ENCODE data around the gene SNAPIN. TPM values are rescaled to one million over a fixed set of nuclear protein-coding genes. Genes with fewer than 3 reads are reported as not detected.

Gene SNAPIN
- total RNA-seq, 3 donors from 2014 or later, result 22.6 to 33.7 (median 25.4) TPM

- Histone ChIP-seq H3K9me3 (no peaks in the 10 kb centered on the region), H3K4me3 (peak within 1 kb of the TSS; percentile 17), H3K36me3 (ENCODE audit: low read depth) (no peaks in the 10 kb centered on the region), H3K4me1 (ENCODE audit: low read depth) (peaks cover 17% of the 10 kb centered on the region)
- intact Hi-C loops (cut with DNase I, micrococcal nuclease), result no loop called here
- peak; percentile 4 for ATAC-seq
- DNase-seq, result peak in 2 of 3 donors; percentile 56 to 71
- no peak for TF ChIP-seq CTCF (IDR thresholded peaks at IDR 0.05)
Measured at GRCh38 chr1:153627715-153628626, 30.5 kb upstream of the SNAPIN start, which contains the start of gene S100A1. Gene S100A1 (plus strand): TSS chr1:153628434. CDS start chr1:153630522, 2,088 bp downstream.

GRCh38 chr1:153628638-153629342 is 29.7 kb upstream of the SNAPIN start:
- ATAC-seq (no peak), DNase-seq (peak in 2 of 3 donors; percentile 32 to 46)

GRCh38 chr1:153629343-153629665 is 29.2 kb upstream of the SNAPIN start:
- Histone ChIP-seq H3K4me1 (ENCODE audit: low read depth) (peaks cover 23% of the 10 kb centered on the region), H3K4me3 (no peak overlapping the region), H3K9me3 (no peaks in the 10 kb centered on the region), H3K36me3 (ENCODE audit: low read depth) (no peaks in the 10 kb centered on the region)
- TF ChIP-seq CTCF (IDR thresholded peaks at IDR 0.05), result no peak
- peak in 1 of 3 donors; percentile 29 for DNase-seq
- ATAC-seq, result no peak
- intact Hi-C loops (cut with DNase I, micrococcal nuclease), result no loop called here

More at GRCh38 chr1:153628638-153629342, 29.7 kb upstream of the SNAPIN start:
- TF ChIP-seq CTCF (IDR thresholded peaks at IDR 0.05), result no peak
- H3K4me1 ChIP-seq (ENCODE audit: low read depth), result peaks cover 21% of the 10 kb centered on the region
- no peaks in the 10 kb centered on the region for H3K9me3 ChIP-seq
- no peak overlapping the region for H3K4me3 ChIP-seq
- intact Hi-C loops (cut with DNase I, micrococcal nuclease), result no loop called here
- no peaks in the 10 kb centered on the region for H3K36me3 ChIP-seq (ENCODE audit: low read depth)

GRCh38 chr1:153629971-153630370 is 28.5 kb upstream of the SNAPIN start:
- Histone ChIP-seq H3K4me1 (ENCODE audit: low read depth) (peaks cover 23% of the 10 kb centered on the region), H3K36me3 (ENCODE audit: low read depth) (no peaks in the 10 kb centered on the region), H3K4me3 (no peak overlapping the region), H3K9me3 (no peaks in the 10 kb centered on the region)
- intact Hi-C loops (cut with DNase I, micrococcal nuclease), result no loop called here
- no peak for TF ChIP-seq CTCF (IDR thresholded peaks at IDR 0.05)
- ATAC-seq, result no peak
- DNase-seq, result peak in 2 of 3 donors; percentile 34 to 43

- no peak for TF ChIP-seq CTCF (IDR thresholded peaks at IDR 0.05)
- Histone ChIP-seq H3K36me3 (ENCODE audit: low read depth) (no peaks in the 10 kb centered on the region), H3K4me3 (no peak overlapping the region), H3K4me1 (ENCODE audit: low read depth) (peaks cover 23% of the 10 kb centered on the region), H3K9me3 (no peaks in the 10 kb centered on the region)
- DNase-seq (peak in 2 of 3 donors; percentile 31 to 45), ATAC-seq (no peak)
- intact Hi-C loops (cut with DNase I, micrococcal nuclease), result no loop called here
Measured at GRCh38 chr1:153630384-153630783, 28.1 kb upstream of the SNAPIN start.

All from mucosa of descending colon (tissue), 3 donors.